NCI-H2081 (cell line): ENCODE data around the gene PRDM12.
"Not testable (repeated sequence)": the region's sequence is repeated elsewhere in the genome, so short reads cannot be mapped to it uniquely, and the experiment has no call there.

Source experiments
- DNase-seq, 2 experiments: peaks; one replicate each; lab custom pipeline; 2025; lab: John Stamatoyannopoulos, UW

PRDM12 gene

DNA sequence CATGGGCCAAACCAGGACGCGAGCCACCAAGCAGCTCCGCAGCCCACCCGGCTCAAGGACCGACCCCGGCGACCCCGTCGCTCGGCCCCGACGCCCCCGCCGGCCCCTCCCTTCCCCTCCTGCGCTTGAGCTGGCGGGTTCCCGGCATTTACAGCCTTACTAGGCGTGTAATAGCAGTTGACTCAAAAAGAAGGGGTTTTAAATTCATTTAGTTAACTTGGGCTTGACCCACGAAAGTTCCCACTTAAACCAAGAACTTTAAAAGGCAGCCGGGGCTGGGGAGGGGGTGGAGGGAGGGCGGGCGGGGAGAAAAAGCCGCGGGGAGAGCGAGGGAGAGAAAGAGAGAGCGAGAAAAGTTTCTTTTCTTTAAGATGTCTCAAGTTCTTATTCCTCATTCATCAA is 636 bp downstream of the PRDM12 start:
- no peak for DNase-seq

DNA sequence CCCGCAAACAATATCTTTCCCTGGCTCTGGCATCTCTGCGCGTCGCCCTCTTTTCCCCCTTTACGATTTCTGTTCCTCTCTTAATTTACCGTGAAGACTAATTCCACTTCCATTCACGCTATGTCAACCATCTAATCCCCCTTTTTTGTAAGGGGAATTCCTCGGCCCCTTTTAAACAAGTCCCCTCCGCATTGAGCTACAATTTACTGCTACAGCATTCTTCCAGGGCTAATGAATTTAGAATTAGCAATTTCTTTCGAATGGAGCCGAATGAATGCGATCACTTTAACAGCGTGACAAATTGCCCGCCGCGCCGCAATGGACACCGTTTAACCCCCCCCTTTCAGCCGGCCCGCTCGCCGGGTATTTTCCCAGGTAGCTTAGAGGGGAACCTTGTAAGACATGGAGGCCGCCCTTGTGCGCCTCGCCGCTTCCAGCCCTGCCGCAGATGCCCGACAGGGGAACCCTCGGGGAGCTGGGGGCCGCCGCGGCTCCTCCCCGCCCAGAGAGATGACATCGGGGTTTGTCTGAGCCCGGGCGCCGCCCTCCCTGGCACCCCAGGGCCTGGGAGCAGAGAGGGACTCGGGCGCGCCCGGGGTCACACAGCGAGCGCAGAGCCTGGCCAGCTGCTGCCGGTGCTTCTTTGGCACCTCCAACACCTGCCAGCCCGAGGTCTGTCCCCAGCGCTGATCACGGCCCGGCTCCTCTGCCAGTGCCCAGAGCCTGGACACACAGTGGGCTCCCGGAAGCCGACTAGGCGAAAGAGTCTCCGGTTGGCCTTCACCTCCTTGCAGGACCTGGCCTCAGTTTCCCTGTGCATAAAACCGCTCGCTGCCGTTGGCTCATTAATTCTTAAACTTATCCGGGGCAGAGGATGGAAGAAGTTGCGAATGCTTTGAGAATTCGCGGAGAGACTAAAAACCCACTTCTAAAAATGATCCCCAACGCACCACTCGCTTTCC is 1.3 kb downstream of the PRDM12 start:
- DNase-seq, result no peak

DNA sequence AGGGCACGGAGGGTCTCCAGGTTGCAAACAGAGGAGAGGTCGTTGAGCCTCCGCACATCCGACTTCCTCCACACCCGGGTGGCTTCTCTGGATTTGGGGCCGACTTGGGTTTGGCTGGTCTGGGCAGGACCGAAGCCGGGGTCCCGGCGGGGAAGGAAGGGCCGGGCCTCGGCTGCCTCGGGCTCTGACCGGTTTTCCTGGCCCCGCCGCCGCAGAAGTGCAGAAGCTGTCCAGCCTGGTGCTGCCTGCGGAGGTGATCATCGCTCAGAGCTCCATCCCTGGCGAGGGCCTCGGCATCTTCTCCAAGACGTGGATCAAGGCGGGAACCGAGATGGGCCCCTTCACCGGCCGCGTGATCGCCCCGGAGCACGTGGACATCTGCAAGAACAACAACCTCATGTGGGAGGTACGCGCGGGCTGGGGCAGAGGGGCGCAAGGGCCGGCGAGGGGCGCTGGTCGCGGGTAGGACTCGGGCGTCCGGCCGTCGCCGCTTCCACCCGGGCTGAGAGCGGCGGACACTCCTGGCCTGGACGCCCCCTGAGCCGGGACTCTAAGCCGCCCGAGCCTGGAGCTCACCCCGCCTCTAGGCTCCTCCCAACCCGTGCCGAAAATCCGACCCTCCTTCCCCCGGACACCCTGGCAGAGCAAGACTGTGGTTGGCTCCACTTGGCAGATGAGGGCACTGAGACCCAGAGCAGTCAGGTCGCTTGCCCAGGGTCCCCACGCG is 2.2 kb downstream of the PRDM12 start:
- DNase-seq, result no peak

GRCh38 chr9:130667120-130667435 is 2.7 kb downstream of the PRDM12 start:
- DNase-seq, result no peak

DNA sequence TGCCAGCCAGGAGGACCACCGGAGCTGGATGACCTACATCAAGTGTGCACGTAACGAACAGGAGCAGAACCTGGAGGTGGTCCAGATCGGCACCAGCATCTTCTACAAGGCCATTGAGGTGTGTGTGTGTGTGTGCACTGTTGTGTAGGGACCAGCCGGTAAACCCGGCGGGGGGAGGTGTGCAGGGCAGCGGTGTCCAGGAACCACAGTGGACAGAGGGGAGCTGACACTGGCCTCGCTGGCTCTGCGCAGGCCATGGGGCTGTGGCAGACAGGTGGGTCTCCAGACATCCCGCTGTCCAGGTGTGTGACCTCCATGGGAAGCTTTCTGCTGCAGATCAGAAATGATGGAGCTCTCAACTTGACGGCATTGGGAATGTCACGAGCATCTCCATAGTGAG is 3.8 kb downstream of the PRDM12 start:
- no peak for DNase-seq

GRCh38 chr9:130668659-130669058 is 4.3 kb downstream of the PRDM12 start:
- DNase-seq, result no peak

DNA sequence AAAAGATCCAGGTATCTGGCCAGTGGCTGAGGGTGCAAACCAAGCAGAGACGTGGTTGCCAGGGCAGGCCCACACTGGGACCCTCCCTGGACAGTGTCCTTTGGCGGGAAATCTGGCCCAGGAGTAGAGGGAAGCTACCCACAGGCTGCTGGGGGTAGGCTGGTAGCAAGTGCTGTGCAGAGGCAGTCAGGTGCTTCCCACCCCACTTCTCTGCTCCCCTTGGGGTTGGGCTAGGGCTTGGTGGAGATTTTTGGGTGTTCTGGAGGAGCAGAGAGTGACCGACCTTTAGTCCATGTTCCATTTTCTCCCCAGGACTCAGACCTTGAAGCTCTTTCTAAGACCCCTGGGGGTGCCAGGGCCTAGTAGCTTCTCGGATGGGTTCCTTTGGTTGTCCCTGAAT is 5.6 kb downstream of the PRDM12 start:
- DNase-seq, result no peak

DNA sequence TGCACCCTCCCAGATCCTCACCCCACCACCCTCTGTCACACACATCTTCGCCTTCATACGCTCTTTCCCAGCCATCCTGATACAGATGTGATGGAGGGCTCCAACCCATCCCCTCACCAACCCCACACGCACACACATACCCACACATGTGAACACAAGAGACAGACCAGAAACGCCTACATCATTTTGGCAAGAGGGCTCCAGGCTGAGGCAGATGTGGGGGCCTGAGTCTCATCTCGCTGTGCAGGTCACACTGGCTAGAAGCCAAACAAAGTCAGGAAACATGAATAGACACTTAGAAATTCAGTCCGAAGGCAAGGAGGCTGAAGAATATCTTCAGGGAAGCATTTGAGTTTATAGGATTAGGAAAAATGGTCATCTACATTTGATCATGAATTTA is 6.2 kb downstream of the PRDM12 start:
- DNase-seq, result no peak

DNA sequence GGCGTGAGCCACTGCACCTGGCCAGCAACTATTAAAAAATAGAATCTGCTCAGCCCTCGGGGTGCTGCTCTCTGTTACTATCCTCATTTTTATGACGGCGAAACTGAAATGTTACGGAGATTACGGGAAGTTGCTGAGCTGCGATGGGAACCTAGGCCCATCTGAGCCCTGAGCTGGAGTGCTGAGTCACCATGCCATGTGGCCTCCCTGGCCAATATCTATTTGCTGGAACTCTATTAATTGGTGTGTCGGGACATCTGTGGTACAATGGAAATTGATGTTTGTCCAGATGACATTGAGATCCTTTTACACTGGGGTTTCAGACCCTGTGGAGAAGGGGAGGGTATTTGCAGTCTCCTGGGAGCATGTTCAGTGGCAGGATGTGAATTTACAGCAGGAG is 8.1 kb downstream of the PRDM12 start:
- DNase-seq, result no peak

- DNase-seq, result no peak
These were observed 8.7 kb downstream of the PRDM12 start for GRCh38 chr9:130672933-130673615.

DNA sequence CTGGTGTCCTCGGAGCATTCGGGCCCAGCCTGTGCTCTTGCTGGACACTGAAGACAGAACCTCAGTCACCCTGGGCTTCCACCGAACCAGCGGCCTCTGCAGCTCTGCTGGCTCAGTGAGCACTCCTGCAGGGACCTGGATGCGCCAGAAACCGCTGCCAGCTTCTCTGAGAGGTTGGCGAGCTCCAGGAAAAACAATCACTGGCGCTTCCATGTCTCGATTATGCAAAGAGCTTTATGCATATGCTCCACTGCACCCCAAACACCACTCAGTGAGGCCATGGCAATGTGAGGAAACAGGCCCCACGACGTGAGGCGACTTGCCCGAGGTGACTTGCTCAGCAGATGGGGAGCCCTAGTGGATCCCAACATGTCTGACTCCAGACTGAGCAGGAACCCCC is 11.0 kb downstream of the PRDM12 start:
- DNase-seq, result no peak

- DNase-seq, result no peak
These were observed 12.9 kb downstream of the PRDM12 start for GRCh38 chr9:130677252-130677651.

DNA sequence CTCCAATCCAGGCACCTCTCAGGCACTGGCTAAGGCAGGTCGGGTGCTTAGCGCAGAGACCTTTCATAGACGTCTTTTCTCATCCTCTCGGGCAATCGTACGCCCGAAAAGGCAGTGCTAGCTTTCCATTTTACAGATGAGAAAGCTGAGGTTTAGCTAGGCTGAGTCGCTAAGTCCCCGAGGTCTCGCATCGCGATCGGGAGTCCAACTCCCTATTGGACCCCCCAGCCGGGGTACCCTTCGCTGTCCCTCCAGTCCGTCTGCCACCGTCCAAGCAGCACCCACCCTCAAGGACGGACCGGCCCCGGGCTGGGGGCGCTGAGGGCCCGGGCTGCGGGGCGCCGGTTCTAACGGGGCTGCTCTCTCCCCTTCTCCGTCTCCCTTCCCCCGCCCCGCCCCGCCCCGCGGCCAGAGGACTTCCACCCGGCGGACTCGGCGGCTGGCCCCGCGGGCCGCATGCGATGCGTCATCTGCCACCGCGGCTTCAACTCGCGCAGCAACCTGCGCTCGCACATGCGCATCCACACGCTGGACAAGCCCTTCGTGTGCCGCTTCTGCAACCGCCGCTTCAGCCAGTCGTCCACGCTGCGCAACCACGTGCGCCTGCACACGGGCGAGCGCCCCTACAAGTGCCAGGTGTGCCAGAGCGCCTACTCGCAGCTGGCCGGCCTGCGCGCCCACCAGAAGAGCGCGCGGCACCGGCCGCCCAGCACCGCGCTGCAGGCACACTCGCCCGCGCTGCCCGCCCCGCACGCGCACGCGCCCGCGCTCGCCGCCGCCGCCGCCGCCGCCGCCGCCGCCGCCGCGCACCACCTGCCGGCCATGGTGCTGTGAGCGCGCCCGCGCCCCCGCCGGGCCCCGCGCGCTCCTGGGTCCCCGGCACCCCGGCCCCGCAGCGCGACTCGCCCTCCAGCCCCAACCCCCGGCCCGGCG is 16.7 kb downstream of the PRDM12 start:
- DNase-seq, result peak; percentile 71 to 83

- DNase-seq, result peak in 1 of 2 experiments; percentile 16
These were observed 17.5 kb downstream of the PRDM12 start for GRCh38 chr9:130681769-130682420.

DNA sequence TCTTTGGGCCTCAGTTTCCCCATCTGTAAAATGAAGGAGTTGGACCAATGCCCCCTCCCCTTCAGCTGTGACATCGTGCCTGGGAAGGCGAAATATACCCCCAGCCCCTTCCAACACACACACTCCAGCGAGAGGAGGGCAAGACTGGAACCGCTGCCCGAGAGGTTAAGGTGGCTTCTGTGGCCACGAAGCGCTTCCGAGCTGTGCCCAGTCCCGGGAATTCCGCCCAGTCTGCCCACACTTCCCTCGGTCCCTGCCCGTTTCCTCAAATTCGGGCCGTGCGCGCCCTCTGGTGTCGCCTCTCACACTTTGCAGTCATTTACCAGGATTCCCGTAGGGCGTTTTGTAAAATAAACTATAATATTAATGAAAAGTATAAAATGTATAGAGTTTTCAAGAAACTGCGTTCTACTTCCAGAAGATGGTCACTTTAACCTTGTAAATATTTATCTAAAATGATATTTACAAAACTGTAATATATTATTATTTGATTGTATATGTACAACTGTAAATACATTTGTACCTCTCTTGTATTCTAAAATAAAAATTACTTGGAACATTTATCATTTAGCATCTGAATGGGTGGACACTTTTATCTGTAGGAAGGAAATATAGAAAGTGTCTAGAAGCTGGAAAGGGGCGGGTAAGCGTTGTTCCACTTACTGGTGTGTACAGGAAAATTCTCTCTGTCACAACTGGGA is 18.2 kb downstream of the PRDM12 start:
- peak; percentile 81 to 82 for DNase-seq

GRCh38 chr9:130685104-130685503 is 20.7 kb downstream of the PRDM12 start:
- DNase-seq, result no peak

DNA sequence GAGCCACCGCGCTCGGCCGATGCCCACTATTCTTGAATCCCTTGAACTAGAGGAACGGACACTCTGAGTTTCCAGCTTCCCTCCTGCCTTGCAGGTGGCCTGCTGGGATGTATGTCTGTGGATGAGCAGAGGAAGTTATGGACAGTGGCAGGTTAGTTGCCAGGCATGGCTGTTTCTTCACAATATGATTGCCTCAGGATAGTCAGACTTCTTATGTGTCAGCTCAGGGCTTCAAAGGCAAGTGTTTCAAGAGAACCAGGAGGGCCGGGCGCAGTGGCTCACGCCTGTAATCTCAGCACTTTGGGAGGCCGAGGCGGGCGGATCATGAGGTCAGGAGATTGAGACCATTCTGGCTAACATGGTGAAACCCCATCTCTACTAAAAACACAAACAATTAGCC is 21.6 kb downstream of the PRDM12 start:
- DNase-seq, result not testable (repeated sequence)

DNA sequence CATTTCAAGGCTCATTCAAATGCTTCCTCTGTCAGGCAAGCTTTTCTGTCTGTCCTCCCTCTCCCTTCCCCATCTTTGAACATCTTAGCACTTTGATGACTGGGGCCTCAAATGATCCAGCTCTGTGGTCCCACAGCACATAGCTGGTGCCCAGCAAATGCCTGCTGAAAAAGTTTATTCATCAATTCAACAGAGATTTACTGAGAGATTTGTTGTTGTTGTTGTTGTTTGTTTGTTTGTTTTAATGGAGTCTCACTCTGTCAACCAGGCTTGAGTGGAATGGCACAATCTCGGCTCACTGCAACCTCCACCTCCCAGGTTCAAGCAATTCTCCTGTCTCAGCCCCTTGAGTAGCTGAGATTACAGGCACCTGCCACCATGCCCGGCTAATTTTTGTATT is 23.2 kb downstream of the PRDM12 start:
- DNase-seq, result no peak

GRCh38 chr9:130688072-130688471 is 23.7 kb downstream of the PRDM12 start:
- DNase-seq, result no peak

- DNase-seq, result no peak
These were observed 25.2 kb downstream of the PRDM12 start for GRCh38 chr9:130689572-130689936.
